GM12878 (cell line): ENCODE results near the gene F11.
"Not testable (repeated sequence)": the region's sequence is repeated elsewhere in the genome, so short reads cannot be mapped to it uniquely, and the experiment has no call there.

ENCODE experiments used
- CHD4 ChIP-seq: fragments of 200-600 bp; sonication (generic); IDR thresholded peaks from 2 replicates; pipeline ENCODE4 v1.6.1; 2016; ENCODE audit warnings: mild to moderate bottlenecking
- CREB1 ChIP-seq: IDR thresholded peaks from 2 replicates; pipeline ENCODE4 v1.6.1; 2012; ENCODE audit warnings: low read depth, mild to moderate bottlenecking, inconsistent platforms
- EP300 ChIP-seq, 2 experiments: fragments of 150-350 bp in 1 of 2; IDR thresholded peaks; 2 replicates each; pipeline ENCODE4 v1.6.1; 2011 to 2012; ENCODE audit warnings: low read depth in 2 of 2, low read length in 2 of 2, borderline replicate concordance in 1 of 2, improper control_type of control experiment in 1 of 2, inconsistent platforms in 1 of 2; ENCODE audit not compliant: control insufficient read depth in 1 of 2
- IKZF2 ChIP-seq, 2 experiments: fragments of 450-650 bp; IDR thresholded peaks; 2 replicates each; pipeline ENCODE4 v1.6.1; 2017; ENCODE audit warnings: mild to moderate bottlenecking in 2 of 2, moderate library complexity in 2 of 2
- POLR2A ChIP-seq: IDR thresholded peaks from 2 replicates; pipeline ENCODE4 v1.6.1; 2011; ENCODE audit warnings: low read depth, mild to moderate bottlenecking, low read length
- SIN3A ChIP-seq: IDR thresholded peaks from 2 replicates; pipeline ENCODE4 v1.6.1; 2012; ENCODE audit warnings: low read depth, low read length, improper control_type of control experiment
- SREBF1 ChIP-seq: IDR thresholded peaks from 2 replicates; pipeline ENCODE4 v1.6.1; 2012; ENCODE audit warnings: mild to moderate bottlenecking, low read length
- YY1 ChIP-seq: IDR thresholded peaks from 2 replicates; pipeline ENCODE4 v1.6.1; 2011; ENCODE audit warnings: low read depth, mild to moderate bottlenecking, low read length
- TF ChIP-seq, protein P1 (sequence below): IDR thresholded peaks from 2 replicates; pipeline ENCODE4 v1.6.1; 2011; ENCODE audit warnings: low read depth, mild to moderate bottlenecking, low read length, moderate library complexity, borderline replicate concordance; ENCODE audit errors: extremely low read depth

DNA sequence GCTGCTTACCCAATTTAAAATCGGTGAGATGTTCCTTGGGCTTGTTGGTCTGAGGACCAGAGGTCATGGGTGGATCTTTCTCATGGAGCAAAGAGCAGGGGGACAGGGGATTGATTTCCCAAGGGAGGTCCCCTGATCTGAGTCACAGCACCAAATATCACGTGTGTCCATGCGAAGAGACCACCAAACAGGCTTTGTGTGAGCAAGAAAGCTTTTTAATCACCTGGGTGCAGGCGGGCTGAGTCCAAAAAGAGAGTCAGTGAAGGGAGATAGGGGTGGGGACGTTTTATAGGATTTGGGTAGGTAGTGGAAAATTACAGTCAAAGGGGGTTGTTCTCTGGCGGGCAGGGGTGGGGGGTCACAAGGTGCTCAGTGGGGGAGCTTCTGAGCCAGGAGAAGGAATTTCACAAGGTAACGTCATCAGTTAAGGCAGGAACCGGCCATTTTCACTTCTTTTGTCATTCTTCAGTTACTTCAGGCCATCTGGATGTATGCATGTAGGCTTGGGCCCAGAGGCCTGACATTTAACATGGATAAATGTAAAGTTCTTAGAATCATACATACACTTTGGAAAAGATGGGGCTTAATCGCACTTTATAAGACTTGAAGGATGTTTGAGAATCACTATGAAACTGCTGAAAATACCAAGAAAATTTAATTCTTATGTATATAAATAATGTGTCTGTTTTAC is 18.8 kb upstream of the F11 start:
- TF ChIP-seq, protein P1, sequence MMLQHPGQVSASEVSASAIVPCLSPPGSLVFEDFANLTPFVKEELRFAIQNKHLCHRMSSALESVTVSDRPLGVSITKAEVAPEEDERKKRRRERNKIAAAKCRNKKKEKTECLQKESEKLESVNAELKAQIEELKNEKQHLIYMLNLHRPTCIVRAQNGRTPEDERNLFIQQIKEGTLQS = not testable (repeated sequence)
- not testable (repeated sequence) for TF ChIP-seq SREBF1; CHD4; CREB1; EP300 (IDR thresholded peaks at IDR 0.05; ENCODE audit: borderline replicate concordance in 1 of 2, control insufficient read depth in 1 of 2, low read depth in 2 of 2, low read length in 2 of 2); IKZF2 (IDR thresholded peaks at IDR 0.05); POLR2A; YY1; SIN3A
